HG03097 (cell line): ENCODE measurements around the gene FOXN3.

Experiments used
- ATAC-seq: cut with Tn5 transposase; IDR thresholded peaks from one replicate; pipeline ENCODE4 v1.9.1; 2021; ENCODE audit not compliant: unreplicated experiment, low FRiP score

Gene FOXN3

DNA sequence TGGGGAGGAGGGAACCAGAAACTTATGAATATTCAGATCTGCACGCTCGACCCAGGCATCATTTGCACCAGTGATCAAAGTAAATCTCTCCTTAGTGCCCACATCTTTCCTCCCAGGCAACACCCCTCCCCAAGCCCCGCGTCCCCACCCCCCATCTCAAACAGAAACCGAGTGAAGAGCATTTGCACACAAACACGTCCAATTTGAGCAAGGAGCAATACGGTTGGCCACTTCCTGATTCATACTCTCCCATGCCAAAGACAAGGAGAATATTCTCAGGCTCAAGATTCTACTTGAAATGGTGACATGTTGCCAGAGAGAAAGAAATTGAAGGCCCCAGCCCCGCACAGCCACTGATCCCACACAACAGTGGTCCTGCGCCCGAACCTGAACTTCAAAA, 7.1 kb downstream of the FOXN3 start:
- ATAC-seq: no peak

- ATAC-seq: no peak
Measured at GRCh38 chr14:89408907-89409700, 7.9 kb downstream of the FOXN3 start.

- ATAC-seq: no peak
Measured at GRCh38 chr14:89407856-89408255, 9.2 kb downstream of the FOXN3 start.

DNA sequence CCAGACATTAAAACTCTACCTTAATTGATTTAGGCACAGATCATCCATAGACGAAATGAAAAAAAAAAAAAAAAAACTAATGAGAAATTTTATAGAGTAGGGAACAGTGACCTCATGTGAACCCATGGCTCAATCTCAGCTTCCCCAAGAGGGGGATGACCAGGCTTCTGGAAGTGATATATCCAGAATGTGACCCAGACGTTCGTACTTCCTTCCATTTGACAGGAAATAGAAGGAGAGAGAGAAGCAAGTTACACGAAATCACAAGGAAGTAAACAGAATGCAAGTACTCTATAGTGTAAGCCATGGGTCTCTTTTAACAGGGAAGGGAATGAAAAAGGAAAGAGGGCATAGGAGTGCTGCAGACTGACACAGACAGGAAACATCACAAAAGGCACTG, 10.1 kb downstream of the FOXN3 start:
- no peak for ATAC-seq

- no peak for ATAC-seq
Measured at GRCh38 chr14:89406361-89406760, 10.7 kb downstream of the FOXN3 start.

DNA sequence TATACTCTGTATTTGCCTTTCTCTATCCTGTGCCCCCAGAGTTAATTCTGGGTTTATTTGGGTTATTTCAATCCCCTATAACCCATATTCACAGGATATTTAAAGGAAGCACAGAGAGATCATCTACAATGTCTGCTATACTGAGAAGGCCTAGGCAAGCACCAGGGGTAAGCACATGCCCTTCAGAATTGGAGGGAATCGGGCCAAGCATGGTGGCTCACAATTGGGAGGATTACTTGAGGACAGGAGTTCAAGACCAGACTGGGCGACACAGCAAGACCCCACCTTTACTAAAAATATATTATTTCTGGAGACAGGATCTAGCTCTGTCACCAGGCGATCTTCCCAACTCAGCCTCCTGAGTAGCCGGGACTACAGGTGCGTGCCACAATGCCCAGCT, 11.3 kb downstream of the FOXN3 start:
- no peak for ATAC-seq

DNA sequence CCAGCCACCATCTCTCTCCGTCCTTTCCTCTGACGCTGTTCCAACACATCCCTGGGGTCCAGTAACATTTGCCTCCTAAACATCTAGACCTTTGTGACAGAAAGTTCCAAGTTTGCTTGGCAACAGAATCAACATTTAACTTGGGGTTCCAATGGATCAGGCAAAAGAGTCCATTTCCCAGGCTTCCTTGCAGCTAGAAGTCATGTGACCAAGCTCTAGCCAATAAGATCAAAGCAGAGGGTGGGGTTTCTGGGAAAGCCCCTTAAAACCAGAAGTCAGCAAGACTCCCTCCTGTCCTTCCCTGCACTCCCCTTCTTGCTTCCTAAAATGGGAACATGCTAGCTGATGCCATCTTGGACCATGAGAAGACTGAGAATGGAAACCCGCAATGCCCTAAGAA, 14.7 kb downstream of the FOXN3 start:
- ATAC-seq: no peak

GRCh38 chr14:89401761-89402160, 15.3 kb downstream of the FOXN3 start:
- no peak for ATAC-seq

GRCh38 chr14:89401241-89401640, 15.8 kb downstream of the FOXN3 start:
- no peak for ATAC-seq

DNA sequence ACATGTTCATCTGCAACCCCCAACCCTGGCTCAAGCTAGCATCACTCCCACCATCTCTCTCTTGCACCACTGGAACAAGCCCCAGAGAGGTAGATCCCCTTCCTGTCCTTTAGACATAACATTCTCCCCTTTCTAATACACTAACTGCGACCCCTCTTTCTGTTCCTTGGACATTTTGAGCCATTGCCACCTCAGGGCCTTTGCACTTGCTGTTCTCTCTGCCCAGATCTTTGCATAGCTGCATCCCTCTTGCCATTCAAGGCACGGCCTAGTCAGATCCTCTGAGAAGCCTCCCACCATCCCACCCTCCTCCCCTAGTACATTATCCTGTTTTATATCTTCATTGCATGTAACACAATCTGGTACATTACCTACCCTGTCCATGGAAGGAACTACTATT, 16.5 kb downstream of the FOXN3 start:
- ATAC-seq: no peak

DNA sequence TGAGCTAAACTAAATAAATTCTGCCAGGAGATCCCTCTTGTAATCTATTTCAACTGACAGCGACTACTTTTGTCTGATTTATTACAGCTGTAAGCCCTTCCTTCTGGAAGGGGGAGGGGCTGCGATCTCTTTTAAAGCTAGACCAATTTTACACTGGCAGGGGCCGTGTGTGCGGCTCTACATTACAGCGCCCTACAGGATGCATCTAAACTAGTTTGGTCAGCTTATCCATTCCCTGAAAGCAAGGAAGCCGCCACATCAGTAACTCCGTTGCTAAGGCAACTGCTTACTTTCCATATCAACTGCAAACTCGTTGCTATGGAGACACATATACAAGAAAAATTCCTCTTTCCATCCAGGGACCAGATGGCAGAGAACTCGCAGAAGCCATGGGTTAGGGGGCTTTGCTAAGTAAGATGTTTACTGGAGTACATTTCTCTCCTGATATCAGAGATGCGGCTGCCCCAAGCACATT, 17.4 kb downstream of the FOXN3 start:
- no peak for ATAC-seq

- no peak for ATAC-seq
Measured at GRCh38 chr14:89399157-89399556, 17.9 kb downstream of the FOXN3 start.

- ATAC-seq: no peak
Measured at GRCh38 chr14:89397569-89398230, 19.3 kb downstream of the FOXN3 start.

DNA sequence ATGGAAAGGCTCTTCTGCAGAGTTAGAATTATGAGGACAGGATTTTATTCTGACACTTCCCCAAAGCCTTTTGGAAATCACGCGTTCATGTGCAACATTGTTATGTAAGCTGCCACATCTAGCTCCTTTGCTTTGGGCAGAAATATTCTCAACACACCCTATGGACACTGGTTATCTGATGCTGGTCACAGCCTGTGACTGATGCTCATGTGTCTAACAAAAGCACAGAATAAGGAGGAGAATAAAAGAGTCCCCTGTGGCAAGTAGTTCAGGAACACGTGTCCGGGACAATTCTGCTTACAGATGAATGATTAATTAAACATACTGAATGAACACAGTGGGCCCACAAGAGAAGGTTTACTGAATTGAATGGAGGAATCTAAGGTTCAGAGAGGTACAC, 22.1 kb downstream of the FOXN3 start:
- no peak for ATAC-seq

GRCh38 chr14:89393222-89393745, 23.7 kb downstream of the FOXN3 start:
- ATAC-seq: no peak

GRCh38 chr14:89392181-89392580, 24.9 kb downstream of the FOXN3 start:
- no peak for ATAC-seq

DNA sequence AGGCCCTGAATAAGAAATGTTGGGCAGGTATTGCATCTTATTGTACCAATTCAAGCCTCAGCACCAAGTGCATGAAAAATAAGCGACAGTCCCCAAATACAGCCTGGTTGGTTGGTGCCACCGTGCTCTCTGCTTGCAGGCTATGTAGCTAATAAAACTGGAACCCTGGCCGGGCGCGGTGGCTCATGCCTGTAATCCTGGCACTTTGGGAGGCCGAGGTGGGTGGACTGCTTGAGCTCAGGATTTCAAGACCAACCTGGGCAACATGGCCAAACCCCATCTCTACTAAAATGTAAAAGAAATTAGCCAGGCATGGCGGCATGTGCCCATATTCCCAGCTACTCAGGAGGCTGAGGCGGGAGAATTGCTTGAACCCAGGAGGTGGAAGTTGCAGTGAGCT, 25.5 kb downstream of the FOXN3 start:
- no peak for ATAC-seq

DNA sequence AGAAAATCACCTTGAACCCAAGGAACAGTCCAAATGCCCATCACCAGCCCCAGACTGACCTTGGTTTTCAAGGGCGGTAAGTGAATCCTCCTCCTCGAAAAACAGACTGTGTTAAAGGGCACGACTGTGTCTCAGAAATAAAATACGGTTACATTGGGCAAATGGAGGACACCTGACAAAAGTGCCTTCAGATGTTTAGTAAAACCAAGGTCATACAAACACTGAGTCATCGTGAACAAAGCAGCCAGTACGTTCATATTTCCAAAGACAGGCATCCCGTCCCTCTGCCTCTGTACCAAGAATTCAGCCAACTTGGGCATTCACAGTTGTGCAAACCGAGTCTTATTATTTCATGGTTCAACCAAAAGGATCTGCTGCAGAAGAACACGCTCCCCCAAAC, 25.9 kb downstream of the FOXN3 start:
- no peak for ATAC-seq

GRCh38 chr14:89388853-89389252, 28.2 kb downstream of the FOXN3 start:
- ATAC-seq: no peak

DNA sequence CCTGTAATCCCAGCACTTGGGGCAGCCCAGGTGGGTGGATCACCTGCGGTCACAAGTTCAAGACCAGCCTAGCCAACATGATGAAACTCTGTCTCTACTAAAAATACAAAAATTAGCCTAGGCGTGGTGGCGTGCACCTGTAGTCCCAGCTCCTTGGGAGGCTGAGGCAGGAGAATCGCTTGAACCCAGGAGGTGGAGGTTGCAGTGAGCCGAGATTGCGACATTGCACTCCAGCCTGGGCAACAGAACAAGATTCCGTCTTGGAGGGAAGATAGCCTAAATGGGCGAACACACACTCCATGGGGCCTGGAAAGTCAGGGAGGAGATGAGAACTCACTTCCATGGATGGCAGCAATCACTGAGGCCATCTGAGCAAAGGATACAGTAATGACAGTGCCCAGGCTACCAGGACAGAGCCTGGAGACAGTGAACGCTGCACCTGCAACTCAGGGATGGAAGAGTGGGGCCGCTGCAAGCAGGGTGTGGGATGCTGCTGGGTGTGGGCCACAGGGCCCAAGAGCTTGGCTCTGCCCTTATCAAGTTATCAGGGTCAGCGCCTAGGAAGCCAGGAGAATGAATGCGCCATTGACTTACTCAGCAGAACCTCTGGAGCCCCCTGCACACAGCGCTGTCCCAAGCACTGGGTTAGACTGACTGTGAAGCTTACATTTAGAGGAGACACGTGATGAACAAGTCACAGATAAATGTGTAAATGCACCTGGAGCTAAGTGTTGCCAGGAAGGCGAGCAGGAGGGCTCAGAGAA, 28.9 kb downstream of the FOXN3 start:
- no peak for ATAC-seq

DNA sequence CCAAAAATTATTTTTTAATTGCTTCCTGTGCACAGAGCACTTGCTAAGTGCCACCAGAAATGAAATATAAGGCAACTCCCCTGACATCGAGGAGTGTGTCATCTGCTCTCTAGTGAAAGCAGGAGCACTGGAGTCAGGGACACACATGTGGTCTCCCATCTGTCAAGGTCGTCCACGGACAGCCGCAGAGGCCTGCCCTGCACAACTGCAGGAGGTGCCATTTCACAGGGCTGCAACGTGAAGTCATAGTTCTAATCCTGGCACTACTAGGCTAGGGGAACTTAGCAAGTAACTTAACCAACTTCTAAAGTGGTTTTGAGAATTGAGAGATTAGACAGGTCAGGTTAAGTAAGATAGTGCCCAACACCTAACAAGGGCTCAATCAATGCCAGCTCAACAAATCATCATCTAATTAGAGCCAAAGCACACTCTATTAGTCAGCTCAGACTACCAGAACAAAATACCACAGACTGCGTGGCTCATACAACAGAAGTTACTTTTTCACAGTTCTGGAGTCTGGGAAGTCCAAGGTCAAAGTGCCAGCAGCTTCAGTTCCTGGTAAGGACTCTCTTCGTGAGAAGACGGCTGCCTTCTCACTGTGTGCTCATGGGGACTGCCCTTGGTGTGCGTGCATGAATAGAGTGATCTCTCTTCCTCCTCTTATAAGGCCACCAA, 30.7 kb downstream of the FOXN3 start:
- ATAC-seq: no peak
